ENCODE data around the gene ADRA2C.

ADRA2C gene

GRCh38 chr4:3779509-3779908 is 13.3 kb downstream of the ADRA2C start:
- Histone ChIP-seq H3K36me3 (ENCODE audit: control insufficient read depth, insufficient read depth, low read length) (no peaks in the 10 kb centered on the region), H3K4me1 (ENCODE audit: control insufficient read depth, insufficient read depth, low read length) (no peaks in the 10 kb centered on the region), H3K9me3 (ENCODE audit: control insufficient read depth, insufficient read depth, low read length) (no peaks in the 10 kb centered on the region; the same call in 1 of the 2 replicates), H3K27me3 (ENCODE audit: control insufficient read depth, insufficient read depth, low read length) (no peaks in the 10 kb centered on the region), H3K9ac (ENCODE audit: low read depth, low read length) (no peak overlapping the region), H3K27ac (ENCODE audit: low read depth, low read length) (no peak overlapping the region), H3K4me3 (ENCODE audit: low read depth, low read length) (no peak overlapping the region)

- Histone ChIP-seq H3K9ac (ENCODE audit: low read depth, low read length) (no peak overlapping the region), H3K36me3 (ENCODE audit: control insufficient read depth, insufficient read depth, low read length) (no peaks in the 10 kb centered on the region), H3K4me1 (ENCODE audit: control insufficient read depth, insufficient read depth, low read length) (no peaks in the 10 kb centered on the region), H3K27me3 (ENCODE audit: control insufficient read depth, insufficient read depth, low read length) (no peaks in the 10 kb centered on the region), H3K27ac (ENCODE audit: low read depth, low read length) (no peak overlapping the region), H3K9me3 (ENCODE audit: control insufficient read depth, insufficient read depth, low read length) (no peaks in the 10 kb centered on the region; the same call in 1 of the 2 replicates), H3K4me3 (ENCODE audit: low read depth, low read length) (no peak overlapping the region)
Observed at GRCh38 chr4:3780347-3781171, 14.4 kb downstream of the ADRA2C start.

GRCh38 chr4:3781193-3781886 is 15.2 kb downstream of the ADRA2C start:
- no peaks in the 10 kb centered on the region for H3K27me3 ChIP-seq (ENCODE audit: control insufficient read depth, insufficient read depth, low read length)
- no peak overlapping the region for H3K9ac ChIP-seq (ENCODE audit: low read depth, low read length)
- no peaks in the 10 kb centered on the region; the same call in 1 of the 2 replicates for H3K9me3 ChIP-seq (ENCODE audit: control insufficient read depth, insufficient read depth, low read length)
- no peaks in the 10 kb centered on the region for H3K4me1 ChIP-seq (ENCODE audit: control insufficient read depth, insufficient read depth, low read length)
- H3K36me3 ChIP-seq (ENCODE audit: control insufficient read depth, insufficient read depth, low read length) = no peaks in the 10 kb centered on the region
- no peak overlapping the region for H3K4me3 ChIP-seq (ENCODE audit: low read depth, low read length)
- no peak overlapping the region for H3K27ac ChIP-seq (ENCODE audit: low read depth, low read length)

GRCh38 chr4:3781997-3782930 is 16.1 kb downstream of the ADRA2C start:
- Histone ChIP-seq H3K9ac (ENCODE audit: low read depth, low read length) (no peak overlapping the region), H3K27me3 (ENCODE audit: control insufficient read depth, insufficient read depth, low read length) (no peaks in the 10 kb centered on the region), H3K27ac (ENCODE audit: low read depth, low read length) (no peak overlapping the region), H3K4me1 (ENCODE audit: control insufficient read depth, insufficient read depth, low read length) (no peaks in the 10 kb centered on the region), H3K9me3 (ENCODE audit: control insufficient read depth, insufficient read depth, low read length) (no peaks in the 10 kb centered on the region; the same call in 1 of the 2 replicates), H3K36me3 (ENCODE audit: control insufficient read depth, insufficient read depth, low read length) (no peaks in the 10 kb centered on the region), H3K4me3 (ENCODE audit: low read depth, low read length) (no peak overlapping the region)

DNA sequence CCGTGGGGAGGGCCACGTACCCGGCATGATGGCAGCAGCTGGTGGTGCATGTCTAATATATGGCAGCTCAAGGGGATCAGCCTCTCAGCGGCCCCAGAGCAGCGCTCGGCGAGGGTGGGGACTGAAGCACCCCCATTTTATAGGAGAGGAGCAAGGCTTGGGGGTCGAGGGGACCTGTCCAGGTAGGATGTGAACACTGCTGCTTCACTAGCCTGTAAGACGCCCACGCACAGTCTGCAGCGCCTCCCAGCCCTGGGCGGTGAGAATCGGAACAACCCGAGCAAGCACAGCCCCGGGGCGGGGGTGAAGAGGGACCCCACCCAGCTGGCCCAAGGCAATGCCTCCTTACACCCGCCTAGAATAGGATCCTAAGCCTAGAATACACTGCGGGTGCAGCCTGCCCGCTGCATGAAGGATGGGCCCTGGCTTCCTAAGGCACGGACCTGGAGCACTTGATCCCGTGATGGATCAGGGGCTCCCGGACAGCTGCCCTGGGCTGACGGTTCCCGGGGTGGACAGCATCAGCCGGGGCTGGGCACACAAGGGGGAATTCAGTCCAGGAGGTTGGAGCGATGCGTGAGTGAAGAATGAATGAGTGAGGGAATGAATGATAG is 17.6 kb downstream of the ADRA2C start:
- H3K4me1 ChIP-seq (ENCODE audit: control insufficient read depth, insufficient read depth, low read length) = no peaks in the 10 kb centered on the region
- no peak overlapping the region for H3K4me3 ChIP-seq (ENCODE audit: low read depth, low read length)
- H3K36me3 ChIP-seq (ENCODE audit: control insufficient read depth, insufficient read depth, low read length) = no peaks in the 10 kb centered on the region
- no peaks in the 10 kb centered on the region for H3K27me3 ChIP-seq (ENCODE audit: control insufficient read depth, insufficient read depth, low read length)
- H3K9me3 ChIP-seq (ENCODE audit: control insufficient read depth, insufficient read depth, low read length) = no peaks in the 10 kb centered on the region; the same call in 1 of the 2 replicates
- H3K27ac ChIP-seq (ENCODE audit: low read depth, low read length) = no peak overlapping the region
- H3K9ac ChIP-seq (ENCODE audit: low read depth, low read length) = no peak overlapping the region

DNA sequence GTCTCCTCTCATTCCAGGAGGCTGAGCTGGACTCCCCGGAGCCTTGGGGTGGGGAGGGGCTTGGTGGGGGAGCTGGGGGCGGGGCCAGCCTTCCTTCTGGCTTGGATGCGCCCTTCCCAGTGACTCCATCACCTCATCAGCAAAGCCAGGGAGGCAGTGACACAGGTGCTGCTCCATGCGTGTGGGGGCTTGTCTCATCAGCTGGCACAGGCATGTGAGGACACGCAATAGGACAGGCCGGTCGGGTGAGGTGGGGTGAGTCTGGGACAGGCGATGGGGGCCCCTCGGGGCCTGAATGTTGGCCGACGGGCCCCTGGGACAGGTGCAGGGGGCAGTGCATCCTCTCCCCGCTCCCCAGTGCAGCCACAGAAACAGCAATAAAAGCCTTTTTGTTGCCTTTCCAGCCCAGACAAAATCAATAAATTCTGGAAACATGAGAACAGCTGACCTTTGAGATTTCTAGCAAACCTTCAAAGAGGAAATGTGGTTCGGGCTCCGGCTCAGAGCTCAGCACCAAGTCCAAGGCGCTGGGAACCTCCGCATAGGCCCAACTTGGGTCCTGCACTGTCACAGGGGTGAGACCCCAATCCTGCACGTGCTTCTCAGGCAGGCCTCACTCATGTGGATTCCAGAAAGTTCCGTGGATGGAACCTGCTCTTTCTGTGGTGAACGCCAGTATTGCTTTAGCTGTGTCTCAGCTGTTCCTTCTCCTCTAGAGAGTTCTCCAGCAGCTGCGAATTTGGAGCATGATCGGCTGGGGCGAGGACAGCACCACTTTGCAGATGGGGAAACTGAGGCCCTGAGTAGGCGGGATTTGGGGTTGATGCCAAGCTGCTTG is 18.5 kb downstream of the ADRA2C start:
- no peaks in the 10 kb centered on the region for H3K4me1 ChIP-seq (ENCODE audit: control insufficient read depth, insufficient read depth, low read length)
- H3K27me3 ChIP-seq (ENCODE audit: control insufficient read depth, insufficient read depth, low read length) = no peaks in the 10 kb centered on the region
- no peak overlapping the region for H3K4me3 ChIP-seq (ENCODE audit: low read depth, low read length)
- H3K36me3 ChIP-seq (ENCODE audit: control insufficient read depth, insufficient read depth, low read length) = no peaks in the 10 kb centered on the region
- H3K9me3 ChIP-seq (ENCODE audit: control insufficient read depth, insufficient read depth, low read length) = no peaks in the 10 kb centered on the region; the same call in 1 of the 2 replicates
- H3K9ac ChIP-seq (ENCODE audit: low read depth, low read length) = no peak overlapping the region
- H3K27ac ChIP-seq (ENCODE audit: low read depth, low read length) = no peak overlapping the region

DNA sequence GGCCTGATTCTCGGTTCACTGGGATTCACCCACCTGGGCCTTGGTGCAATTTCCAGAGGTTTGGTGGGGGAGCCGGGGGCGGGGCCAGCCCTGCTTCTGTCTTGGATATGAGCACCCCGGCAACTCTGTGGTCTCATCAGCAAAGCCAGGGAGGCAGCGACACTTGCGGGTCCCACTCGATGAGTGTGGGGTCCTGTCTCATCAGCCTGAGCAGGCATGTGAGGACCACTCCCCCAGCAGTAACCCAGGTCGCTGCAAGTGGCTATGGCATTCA is 19.0 kb downstream of the ADRA2C start:
- no peaks in the 10 kb centered on the region for H3K36me3 ChIP-seq (ENCODE audit: control insufficient read depth, insufficient read depth, low read length)
- H3K9me3 ChIP-seq (ENCODE audit: control insufficient read depth, insufficient read depth, low read length) = no peaks in the 10 kb centered on the region; the same call in 1 of the 2 replicates
- no peaks in the 10 kb centered on the region for H3K4me1 ChIP-seq (ENCODE audit: control insufficient read depth, insufficient read depth, low read length)
- no peak overlapping the region for H3K9ac ChIP-seq (ENCODE audit: low read depth, low read length)
- no peaks in the 10 kb centered on the region for H3K27me3 ChIP-seq (ENCODE audit: control insufficient read depth, insufficient read depth, low read length)
- H3K27ac ChIP-seq (ENCODE audit: low read depth, low read length) = no peak overlapping the region
- H3K4me3 ChIP-seq (ENCODE audit: low read depth, low read length) = no peak overlapping the region

DNA sequence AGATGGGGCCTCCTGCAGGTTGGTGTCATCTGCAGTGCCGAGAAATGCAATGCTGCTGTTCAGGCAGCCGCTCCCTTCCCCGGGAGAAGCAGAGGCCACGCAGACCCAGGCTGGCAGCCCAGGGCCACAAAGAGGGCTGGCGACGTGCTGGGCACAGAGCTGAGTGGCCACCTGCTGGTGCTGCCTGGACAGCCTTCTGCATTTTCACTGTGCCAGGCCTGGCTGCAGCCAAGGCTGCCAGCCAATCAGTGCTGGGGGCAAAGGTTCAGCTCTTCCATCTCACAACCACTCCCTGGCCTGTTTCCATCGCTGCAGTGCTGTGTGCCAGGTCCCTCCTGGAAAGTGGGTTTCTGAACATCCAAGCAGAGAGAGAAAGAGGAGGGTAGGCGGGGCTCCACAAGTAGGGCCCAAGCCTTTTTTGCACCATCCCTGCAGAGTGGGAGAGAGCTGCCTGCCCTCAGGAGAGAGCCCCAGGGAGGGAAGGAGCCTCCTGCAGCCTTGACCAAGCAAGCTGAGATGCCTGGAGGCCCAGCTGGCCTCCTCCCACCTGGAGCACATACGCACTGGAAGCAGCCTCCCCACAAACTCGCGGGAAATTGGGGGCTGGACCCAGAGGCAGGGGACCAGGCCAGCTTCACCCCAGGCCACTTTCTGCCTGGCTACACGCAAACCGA is 20.1 kb downstream of the ADRA2C start:
- H3K4me1 ChIP-seq (ENCODE audit: control insufficient read depth, insufficient read depth, low read length) = no peaks in the 10 kb centered on the region
- no peak overlapping the region for H3K9ac ChIP-seq (ENCODE audit: low read depth, low read length)
- no peak overlapping the region for H3K4me3 ChIP-seq (ENCODE audit: low read depth, low read length)
- no peak overlapping the region for H3K27ac ChIP-seq (ENCODE audit: low read depth, low read length)
- no peaks in the 10 kb centered on the region for H3K36me3 ChIP-seq (ENCODE audit: control insufficient read depth, insufficient read depth, low read length)
- H3K9me3 ChIP-seq (ENCODE audit: control insufficient read depth, insufficient read depth, low read length) = no peaks in the 10 kb centered on the region; the same call in 1 of the 2 replicates
- no peaks in the 10 kb centered on the region for H3K27me3 ChIP-seq (ENCODE audit: control insufficient read depth, insufficient read depth, low read length)

DNA sequence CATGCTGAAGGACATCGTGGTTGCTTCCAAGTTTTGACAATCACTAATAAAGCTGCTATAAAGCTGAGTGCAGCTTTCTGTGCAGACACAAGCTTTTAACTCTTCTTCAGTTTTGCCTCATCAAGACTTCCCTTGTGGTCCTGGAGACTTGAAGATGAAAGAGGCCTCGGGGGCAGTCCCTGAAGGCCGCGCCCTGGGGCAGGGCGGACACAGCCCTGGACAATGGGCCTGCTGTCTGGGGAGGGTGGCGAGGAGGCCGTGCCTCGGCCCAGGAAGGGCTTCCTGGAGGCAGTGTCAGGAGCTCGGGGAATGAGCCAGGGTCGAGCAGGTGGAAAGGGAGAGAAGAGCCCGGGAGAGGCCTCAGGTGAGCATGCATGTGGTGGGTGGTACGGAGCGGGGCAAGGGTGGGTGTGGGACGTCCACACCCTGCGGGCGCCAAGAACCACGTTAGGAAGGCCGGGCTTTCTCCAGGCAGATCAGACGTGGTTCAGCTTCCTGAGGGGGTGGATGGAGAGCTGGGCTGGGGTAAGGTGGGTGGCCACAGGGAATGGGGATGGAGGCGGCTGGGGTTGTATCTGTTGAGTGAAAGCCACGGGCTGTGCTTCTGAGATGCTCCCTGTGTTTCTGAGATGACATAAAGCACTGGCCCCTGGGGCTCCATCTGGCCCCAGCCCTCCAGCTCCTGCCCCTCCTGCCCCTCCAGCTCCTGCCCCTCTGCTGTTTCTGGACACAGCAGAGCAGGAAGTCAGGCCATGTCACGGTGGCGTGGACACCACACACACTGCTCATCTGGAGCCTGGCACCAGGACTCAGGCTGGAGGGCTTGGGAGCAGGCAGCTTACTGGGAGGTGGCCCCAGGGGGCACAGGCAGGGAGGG is 21.5 kb downstream of the ADRA2C start:
- no peak overlapping the region for H3K27ac ChIP-seq (ENCODE audit: low read depth, low read length)
- no peak overlapping the region for H3K4me3 ChIP-seq (ENCODE audit: low read depth, low read length)
- H3K9ac ChIP-seq (ENCODE audit: low read depth, low read length) = no peak overlapping the region
- H3K36me3 ChIP-seq (ENCODE audit: control insufficient read depth, insufficient read depth, low read length) = no peaks in the 10 kb centered on the region
- no peaks in the 10 kb centered on the region for H3K4me1 ChIP-seq (ENCODE audit: control insufficient read depth, insufficient read depth, low read length)
- H3K9me3 ChIP-seq (ENCODE audit: control insufficient read depth, insufficient read depth, low read length) = no peaks in the 10 kb centered on the region
- no peaks in the 10 kb centered on the region for H3K27me3 ChIP-seq (ENCODE audit: control insufficient read depth, insufficient read depth, low read length)
